A673 (cell line): ENCODE results near the gene ENSA. TPM values are rescaled to one million over a fixed set of nuclear protein-coding genes. Genes with fewer than 3 reads are reported as not detected.
A peak's percentile ranks its signal among the peaks of the same experiment; 100 is the strongest.

Source experiments
- BruUV-seq: library from RNA; stranded (reverse); fragments of 400-500 nt; replicated peaks from 2 replicates; lab custom pipeline; 2021; lab: Mats Ljungman, UMichigan
- CTCF ChIA-PET: fragments of 300-600 bp; sonication (Branson Sonifier 250); formaldehyde crosslinking; loops from one replicate; lab custom pipeline; 2022; ENCODE audit warnings: antibody characterized with exemption; lab: Charles Lee
- POLR2A ChIA-PET: fragments of 300-600 bp; sonication (Branson Sonifier 250); formaldehyde crosslinking; loops from one replicate; lab custom pipeline; 2022; ENCODE audit warnings: antibody characterized with exemption; ENCODE audit not compliant: low non-redundant PET; lab: Charles Lee
- DNase-seq: peaks from one replicate; pipeline ENCODE4 v3.0.0-alpha.2; 2015; ENCODE audit warnings: low spot score
- H3K27ac ChIP-seq: fragments of 200-600 bp; sonication (generic); 2 replicates; pipeline ENCODE4 v1.5.1; 2016; ENCODE audit warnings: mixed run types, low read depth, mild to moderate bottlenecking, mixed read lengths, antibody characterized with exemption, low read length; ENCODE audit not compliant: poor library complexity, severe bottlenecking
- H3K27me3 ChIP-seq: fragments of 200-600 bp; sonication (generic); replicated peaks from 2 replicates; pipeline ENCODE4 v1.6.1; 2017; ENCODE audit warnings: mixed run types, low read depth, mild to moderate bottlenecking, mixed read lengths, antibody characterized with exemption, low read length; ENCODE audit not compliant: insufficient read depth, poor library complexity
- H3K36me3 ChIP-seq: fragments of 200-600 bp; sonication (generic); 2 replicates; pipeline ENCODE4 v1.6.1; 2016; ENCODE audit warnings: mixed run types, mild to moderate bottlenecking, mixed read lengths, antibody characterized with exemption, low read length; ENCODE audit not compliant: insufficient read depth, poor library complexity, severe bottlenecking
- H3K4me1 ChIP-seq: fragments of 200-600 bp; sonication (generic); 2 replicates; pipeline ENCODE4 v1.6.1; 2017; ENCODE audit warnings: mixed run types, mild to moderate bottlenecking, mixed read lengths, antibody characterized with exemption, low read length; ENCODE audit not compliant: insufficient read depth, poor library complexity, severe bottlenecking
- H3K4me3 ChIP-seq: fragments of 200-600 bp; sonication (generic); 2 replicates; pipeline ENCODE4 v1.5.1; 2016; ENCODE audit warnings: low read depth, mixed run types, mild to moderate bottlenecking, mixed read lengths, low read length; ENCODE audit not compliant: poor library complexity, severe bottlenecking
- H3K9me3 ChIP-seq: fragments of 200-600 bp; sonication (generic); 2 replicates; pipeline ENCODE4 v1.6.1; 2016; ENCODE audit warnings: mixed run types, low read depth, mild to moderate bottlenecking, mixed read lengths, antibody characterized with exemption, low read length; ENCODE audit not compliant: poor library complexity, severe bottlenecking
- EZH2 ChIP-seq: fragments of 200-600 bp; sonication (generic); IDR thresholded peaks from 2 replicates; pipeline ENCODE4 v1.6.1; 2017; ENCODE audit warnings: borderline replicate concordance, low read depth, mild to moderate bottlenecking, mixed read lengths, antibody characterized with exemption, low read length; ENCODE audit not compliant: poor library complexity, severe bottlenecking
- intact Hi-C: fragments of 100-400 bp; cut with micrococcal nuclease; formaldehyde crosslinking; loops from one replicate; pipeline ENCODE4 v1.10.0; 2022; ENCODE audit not compliant: unreplicated experiment
- total RNA-seq: library from RNA; stranded (reverse); gene quantifications from 2 replicates; pipeline ENCODE4 v1.2.3, GENCODE V29; 2021
- TF ChIP-seq, protein P1 (sequence below): fragments of 300-800, 200-600 bp; sonication (generic); conservative IDR thresholded peaks from 2 replicates; pipeline ENCODE4 v1.5.1; 2017; ENCODE audit warnings: low read depth, mild to moderate bottlenecking, antibody characterized with exemption, low read length, moderate library complexity, mixed read lengths

Gene ENSA
- total RNA-seq, 1 experiment from 2014 or later: 237 TPM

DNA sequence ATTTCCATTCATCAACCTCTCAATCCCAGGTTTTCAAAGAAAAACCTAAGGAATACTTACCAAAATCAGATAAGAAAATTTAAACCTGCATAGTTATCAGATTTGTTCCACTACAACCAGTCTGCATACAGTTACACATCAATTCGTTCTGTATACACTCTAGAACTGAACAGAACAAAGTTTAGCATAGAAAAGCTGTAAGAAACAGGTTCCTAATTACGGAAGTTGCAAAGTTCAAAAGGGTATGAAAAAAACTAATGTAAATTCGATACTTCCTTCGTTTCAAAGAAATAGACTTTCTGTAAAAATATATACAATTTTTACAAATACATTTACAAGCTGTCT, 53.1 kb downstream of the ENSA start:
- Histone ChIP-seq H3K27ac (no peak overlapping the region), H3K9me3 (no peaks in the 10 kb centered on the region), H3K36me3 (peaks cover 65% of the 10 kb centered on the region), H3K27me3 (no peaks in the 10 kb centered on the region), H3K4me3 (peak overlapping the region; percentile 90), H3K4me1 (peaks cover 26% of the 10 kb centered on the region)
- intact Hi-C loops: no loop called here
- POLR2A ChIA-PET: no interaction called here
- TF ChIP-seq EZH2: no peak
- TF ChIP-seq, protein P1, sequence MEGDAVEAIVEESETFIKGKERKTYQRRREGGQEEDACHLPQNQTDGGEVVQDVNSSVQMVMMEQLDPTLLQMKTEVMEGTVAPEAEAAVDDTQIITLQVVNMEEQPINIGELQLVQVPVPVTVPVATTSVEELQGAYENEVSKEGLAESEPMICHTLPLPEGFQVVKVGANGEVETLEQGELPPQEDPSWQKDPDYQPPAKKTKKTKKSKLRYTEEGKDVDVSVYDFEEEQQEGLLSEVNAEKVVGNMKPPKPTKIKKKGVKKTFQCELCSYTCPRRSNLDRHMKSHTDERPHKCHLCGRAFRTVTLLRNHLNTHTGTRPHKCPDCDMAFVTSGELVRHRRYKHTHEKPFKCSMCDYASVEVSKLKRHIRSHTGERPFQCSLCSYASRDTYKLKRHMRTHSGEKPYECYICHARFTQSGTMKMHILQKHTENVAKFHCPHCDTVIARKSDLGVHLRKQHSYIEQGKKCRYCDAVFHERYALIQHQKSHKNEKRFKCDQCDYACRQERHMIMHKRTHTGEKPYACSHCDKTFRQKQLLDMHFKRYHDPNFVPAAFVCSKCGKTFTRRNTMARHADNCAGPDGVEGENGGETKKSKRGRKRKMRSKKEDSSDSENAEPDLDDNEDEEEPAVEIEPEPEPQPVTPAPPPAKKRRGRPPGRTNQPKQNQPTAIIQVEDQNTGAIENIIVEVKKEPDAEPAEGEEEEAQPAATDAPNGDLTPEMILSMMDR: no peak
- CTCF ChIA-PET: no interaction called here
- DNase-seq: no peak
- BruUV-seq: no TSS peak

DNA sequence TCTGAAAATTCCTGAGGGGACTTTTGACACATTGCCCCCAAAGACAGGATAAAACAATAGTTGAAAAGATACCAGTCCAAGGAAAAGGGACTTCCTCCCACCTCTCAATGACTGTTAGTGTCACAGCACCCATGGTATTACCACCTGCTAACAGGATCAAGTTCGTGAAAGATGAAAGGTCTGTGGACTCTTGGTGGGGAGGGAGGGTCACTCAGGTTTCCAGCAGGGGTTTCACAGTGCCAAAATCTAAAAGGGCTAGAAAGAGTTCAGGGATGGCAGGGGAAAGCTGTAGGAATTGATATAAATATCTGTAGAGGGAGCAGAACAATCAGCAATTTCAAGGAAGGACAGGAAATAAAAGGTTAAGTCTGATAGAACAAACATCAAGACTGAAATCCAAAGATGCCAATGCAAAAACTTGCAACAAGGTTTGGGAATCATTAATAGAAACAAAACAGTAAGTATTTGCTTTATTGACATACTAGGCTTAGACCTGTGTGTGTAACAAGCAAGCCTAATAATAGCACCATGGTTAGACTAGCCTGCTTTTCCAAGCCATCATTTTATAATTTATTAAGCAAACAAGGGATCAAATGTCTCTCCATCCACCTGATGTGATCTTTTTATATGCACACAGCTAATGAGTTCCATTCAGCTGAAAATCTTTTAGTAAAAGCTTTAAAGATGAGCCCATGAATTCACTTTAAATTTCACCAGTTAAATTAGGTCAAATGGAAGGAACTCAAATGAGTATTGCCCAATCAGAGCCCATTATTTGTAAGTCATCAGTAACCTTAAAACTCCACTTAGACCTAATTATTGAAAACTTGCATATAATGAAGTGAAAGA, 53.7 kb downstream of the ENSA start:
- H3K9me3 ChIP-seq: no peaks in the 10 kb centered on the region
- BruUV-seq: no TSS peak
- H3K4me1 ChIP-seq: peaks cover 26% of the 10 kb centered on the region
- peak overlapping the region; percentile 90 for H3K4me3 ChIP-seq
- TF ChIP-seq, protein P1: no peak
- TF ChIP-seq EZH2: no peak
- POLR2A ChIA-PET: interaction anchor here (0.6 kb wide), 1 partner anchor 918 kb away, joined by 3 read pairs; no protein-coding TSS in a partner anchor
- H3K27me3 ChIP-seq: no peaks in the 10 kb centered on the region
- H3K36me3 ChIP-seq: peaks cover 65% of the 10 kb centered on the region
- H3K27ac ChIP-seq: no peak overlapping the region
- DNase-seq: no peak
- CTCF ChIA-PET: no interaction called here
- intact Hi-C loops: no loop called here

DNA sequence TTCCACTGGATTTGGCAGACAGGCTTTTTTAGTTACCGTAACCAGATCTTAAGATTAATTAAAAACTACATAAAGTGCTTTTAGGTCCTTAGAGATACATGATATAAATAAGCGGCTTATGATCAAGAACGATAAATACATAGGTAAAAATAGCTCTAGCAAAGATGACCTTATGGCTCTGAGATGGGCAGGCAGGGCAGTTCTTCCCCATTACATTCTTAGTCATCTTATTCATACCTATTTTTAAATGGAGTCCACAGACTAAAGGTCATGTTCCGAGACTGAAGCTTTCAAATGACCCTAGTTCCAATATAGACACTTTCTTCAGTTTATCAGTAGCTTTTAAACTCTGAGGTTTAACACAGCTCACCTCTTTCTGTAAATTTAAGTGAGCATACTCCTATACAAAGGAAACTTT, 54.3 kb downstream of the ENSA start:
- CTCF ChIA-PET: no interaction called here
- peak overlapping the region; percentile 90 for H3K4me3 ChIP-seq
- DNase-seq: no peak
- BruUV-seq: no TSS peak
- no peaks in the 10 kb centered on the region for H3K9me3 ChIP-seq
- H3K36me3 ChIP-seq: peaks cover 65% of the 10 kb centered on the region
- intact Hi-C loops: no loop called here
- POLR2A ChIA-PET: no interaction called here
- no peaks in the 10 kb centered on the region for H3K27me3 ChIP-seq
- H3K27ac ChIP-seq: no peak overlapping the region
- peaks cover 26% of the 10 kb centered on the region for H3K4me1 ChIP-seq
- TF ChIP-seq, protein P1: no peak
- no peak for TF ChIP-seq EZH2
